ENCODE results near the gene BCL2L12.
"Not testable (repeated sequence)": the region's sequence is repeated elsewhere in the genome, so short reads cannot be mapped to it uniquely, and the experiment has no call there.

Gene BCL2L12

DNA sequence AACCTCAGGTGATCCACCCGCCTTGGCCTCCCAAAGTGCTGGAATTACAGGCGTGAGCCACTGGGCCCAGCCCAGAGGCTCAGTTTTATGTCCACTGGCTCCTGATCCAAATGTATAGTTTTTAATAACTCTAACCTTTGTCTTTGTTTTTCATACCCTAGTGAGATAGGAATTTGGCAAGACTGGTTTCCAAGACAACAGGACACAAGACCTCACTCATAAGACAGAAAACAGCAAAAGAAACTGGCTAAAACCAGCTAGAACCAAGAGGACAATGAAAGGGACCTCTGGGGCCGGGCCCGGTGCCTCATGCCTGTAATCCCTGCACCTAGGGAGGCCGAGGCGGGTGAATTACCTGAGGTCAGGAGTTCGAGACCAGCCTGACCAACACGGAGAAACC lies 52.8 kb downstream of the BCL2L12 start:
- no peak for DNase-seq

DNA sequence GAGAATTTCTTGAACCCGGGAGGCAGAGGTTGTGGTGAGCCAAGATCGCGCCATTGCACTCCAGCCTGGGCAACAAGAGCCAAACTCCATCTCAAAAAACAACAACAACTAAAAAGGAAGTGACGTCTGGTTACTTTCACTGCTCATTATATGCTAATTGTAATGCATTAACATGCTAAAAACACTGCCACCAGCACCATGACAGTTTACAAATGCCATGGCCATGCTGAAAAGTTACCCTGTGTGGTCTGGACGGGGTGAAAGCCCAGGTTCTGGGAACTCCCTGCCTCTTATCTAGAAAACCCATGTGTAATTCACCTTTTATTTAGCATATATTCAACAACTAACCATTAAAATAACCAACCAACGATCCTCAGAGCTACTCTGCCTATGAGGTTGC lies 53.3 kb downstream of the BCL2L12 start:
- DNase-seq: no peak

DNA sequence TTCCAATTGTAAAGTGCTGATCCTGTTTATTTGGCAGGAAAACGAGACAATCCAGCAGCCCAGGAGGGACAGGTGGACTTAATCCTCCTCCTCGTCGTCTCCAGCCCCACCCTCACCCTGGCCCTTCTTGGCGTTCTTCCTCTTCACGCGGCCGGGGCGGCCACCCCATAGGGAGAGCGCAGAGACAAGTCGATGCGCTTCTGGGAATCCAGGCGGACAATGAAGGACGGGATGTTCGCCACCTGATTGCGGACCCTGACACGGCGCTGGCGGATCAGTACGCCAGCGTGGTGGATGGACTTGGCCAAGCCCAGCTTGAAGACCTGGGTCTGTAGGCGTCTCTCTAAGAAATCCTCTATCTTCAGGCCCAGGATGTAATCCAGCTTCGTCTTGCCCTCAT lies 53.7 kb downstream of the BCL2L12 start:
- not testable (repeated sequence) for DNase-seq

Data from NCI-H2081 (cell line).